ENCODE results near the gene ARVCF.

The ARVCF gene

DNA sequence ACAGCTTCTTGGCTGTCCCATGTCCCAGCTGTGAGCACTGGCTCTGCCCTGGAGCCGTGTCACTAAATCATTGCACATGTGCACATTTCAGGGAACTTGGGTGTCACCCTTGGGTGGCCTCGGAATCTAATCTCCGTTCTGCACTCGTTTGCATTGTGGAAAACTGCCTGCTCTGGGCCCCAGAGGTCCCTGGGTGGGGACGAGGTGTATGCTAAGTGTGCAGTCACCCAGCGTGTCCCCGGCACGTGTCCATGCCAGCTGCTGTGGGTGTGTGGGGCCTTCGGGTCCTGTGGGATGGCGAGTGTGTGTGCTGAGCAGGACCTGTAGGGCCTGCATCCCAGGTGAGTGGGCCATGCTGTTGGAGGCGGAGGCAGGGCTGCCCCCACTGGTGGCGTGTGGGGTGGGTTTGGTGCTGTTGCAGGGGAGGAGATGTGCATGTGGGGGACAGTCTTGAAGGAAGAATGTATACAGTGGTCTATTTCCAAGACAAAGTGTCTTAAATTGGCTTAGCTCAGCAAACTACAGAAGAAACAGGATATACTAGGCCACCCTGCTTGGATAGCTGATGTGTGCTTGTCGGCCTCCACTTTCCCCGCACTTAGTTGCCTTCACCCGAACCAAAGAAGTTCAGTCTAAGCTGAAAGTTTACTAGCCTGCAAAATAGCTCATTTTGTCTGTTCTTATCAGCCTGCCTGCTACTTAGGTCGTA lies 18.9 kb upstream of the ARVCF start:
- no peak overlapping the region for H3K4me3 ChIP-seq (ENCODE audit: low read depth, low read length)
- TF ChIP-seq, protein P1, sequence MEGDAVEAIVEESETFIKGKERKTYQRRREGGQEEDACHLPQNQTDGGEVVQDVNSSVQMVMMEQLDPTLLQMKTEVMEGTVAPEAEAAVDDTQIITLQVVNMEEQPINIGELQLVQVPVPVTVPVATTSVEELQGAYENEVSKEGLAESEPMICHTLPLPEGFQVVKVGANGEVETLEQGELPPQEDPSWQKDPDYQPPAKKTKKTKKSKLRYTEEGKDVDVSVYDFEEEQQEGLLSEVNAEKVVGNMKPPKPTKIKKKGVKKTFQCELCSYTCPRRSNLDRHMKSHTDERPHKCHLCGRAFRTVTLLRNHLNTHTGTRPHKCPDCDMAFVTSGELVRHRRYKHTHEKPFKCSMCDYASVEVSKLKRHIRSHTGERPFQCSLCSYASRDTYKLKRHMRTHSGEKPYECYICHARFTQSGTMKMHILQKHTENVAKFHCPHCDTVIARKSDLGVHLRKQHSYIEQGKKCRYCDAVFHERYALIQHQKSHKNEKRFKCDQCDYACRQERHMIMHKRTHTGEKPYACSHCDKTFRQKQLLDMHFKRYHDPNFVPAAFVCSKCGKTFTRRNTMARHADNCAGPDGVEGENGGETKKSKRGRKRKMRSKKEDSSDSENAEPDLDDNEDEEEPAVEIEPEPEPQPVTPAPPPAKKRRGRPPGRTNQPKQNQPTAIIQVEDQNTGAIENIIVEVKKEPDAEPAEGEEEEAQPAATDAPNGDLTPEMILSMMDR (IDR thresholded peaks at IDR 0.05; ENCODE audit: low read depth, low read length), result no peak

DNA sequence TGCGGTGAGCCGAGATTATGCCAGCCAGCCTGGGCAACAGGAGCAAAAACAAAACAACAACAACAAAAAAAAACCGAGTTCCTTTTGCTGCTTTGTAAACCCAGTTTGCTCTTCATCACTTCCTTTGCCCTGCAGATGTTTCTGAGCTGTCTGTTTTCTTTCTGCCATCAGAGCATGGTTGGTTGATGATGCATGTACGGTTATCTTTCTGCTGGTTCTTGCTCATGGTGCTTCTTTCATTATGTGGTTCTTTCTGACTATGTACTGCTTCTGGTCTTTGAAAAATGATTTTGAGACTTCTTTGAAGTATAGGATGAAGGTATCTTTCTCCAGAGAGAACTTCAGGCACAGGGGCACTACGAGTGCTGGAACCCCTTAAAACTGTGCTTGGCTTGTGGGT lies 17.5 kb upstream of the ARVCF start:
- no peak overlapping the region for H3K4me3 ChIP-seq (ENCODE audit: low read depth, low read length)
- TF ChIP-seq, protein P1 (IDR thresholded peaks at IDR 0.05; ENCODE audit: low read depth, low read length), result no peak

DNA sequence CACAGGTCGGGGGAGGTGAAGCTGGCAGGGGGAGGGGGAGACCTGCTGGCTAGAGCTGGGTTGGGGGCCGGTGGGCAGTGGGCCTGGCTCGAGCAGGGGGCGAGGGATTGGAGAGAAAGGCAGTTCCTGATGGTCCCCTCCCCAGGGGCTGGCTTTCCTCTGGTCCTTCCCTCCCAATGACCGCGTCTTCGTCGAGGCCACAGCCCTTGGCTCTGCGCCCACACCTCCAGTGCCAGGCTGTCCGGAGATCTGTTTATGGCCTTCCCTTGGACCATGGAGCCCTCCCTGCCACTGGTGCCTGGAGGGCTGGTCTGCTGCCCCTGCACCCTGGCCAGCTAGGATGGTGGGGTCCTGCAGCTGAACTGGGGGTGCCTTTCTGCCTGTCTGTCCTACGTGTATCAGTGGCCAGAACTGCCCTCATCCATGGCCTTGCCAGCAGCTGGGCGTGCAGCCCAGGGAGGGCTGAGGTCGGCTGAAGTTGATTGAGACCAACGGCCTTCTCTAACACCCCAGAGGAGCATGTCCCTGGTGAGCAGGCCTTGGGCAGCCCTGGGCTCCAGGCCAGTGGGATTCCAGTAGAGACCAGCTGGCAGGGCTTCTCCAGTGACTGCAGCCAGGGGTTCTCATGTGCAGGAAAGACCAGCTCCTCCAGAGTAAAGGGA lies 16.6 kb upstream of the ARVCF start:
- TF ChIP-seq, protein P1 (IDR thresholded peaks at IDR 0.05; ENCODE audit: low read depth, low read length), result no peak
- no peak overlapping the region for H3K4me3 ChIP-seq (ENCODE audit: low read depth, low read length)

DNA sequence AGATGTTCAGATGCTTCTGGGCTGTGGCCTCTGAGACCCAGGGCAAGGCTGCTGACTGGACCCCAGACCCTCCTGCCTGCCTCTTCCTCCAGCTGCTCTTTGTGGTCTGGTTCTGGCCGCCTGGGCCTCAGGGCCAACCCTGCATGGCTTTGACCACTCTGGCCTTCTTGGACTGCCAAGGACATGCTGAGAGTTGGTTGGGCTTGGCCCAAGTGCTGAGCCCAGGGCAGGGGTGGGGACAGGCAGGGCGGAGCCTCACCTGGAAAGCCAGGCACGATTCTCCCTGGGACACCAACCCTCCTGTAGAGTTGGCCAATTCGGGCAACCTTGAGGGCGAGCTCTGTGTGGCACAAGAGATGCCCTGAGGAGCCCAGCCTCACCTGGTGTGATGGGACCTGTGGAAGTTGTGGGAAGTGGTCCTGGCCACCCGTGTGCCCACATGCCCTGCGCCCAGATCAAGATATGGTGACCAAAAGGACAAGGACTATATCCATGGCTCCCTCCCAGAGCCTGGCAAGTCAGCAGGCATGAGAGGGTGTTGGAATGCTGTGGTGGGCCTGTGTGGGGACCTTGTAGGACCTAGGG lies 15.9 kb upstream of the ARVCF start:
- no peak overlapping the region for H3K4me3 ChIP-seq (ENCODE audit: low read depth, low read length)

DNA sequence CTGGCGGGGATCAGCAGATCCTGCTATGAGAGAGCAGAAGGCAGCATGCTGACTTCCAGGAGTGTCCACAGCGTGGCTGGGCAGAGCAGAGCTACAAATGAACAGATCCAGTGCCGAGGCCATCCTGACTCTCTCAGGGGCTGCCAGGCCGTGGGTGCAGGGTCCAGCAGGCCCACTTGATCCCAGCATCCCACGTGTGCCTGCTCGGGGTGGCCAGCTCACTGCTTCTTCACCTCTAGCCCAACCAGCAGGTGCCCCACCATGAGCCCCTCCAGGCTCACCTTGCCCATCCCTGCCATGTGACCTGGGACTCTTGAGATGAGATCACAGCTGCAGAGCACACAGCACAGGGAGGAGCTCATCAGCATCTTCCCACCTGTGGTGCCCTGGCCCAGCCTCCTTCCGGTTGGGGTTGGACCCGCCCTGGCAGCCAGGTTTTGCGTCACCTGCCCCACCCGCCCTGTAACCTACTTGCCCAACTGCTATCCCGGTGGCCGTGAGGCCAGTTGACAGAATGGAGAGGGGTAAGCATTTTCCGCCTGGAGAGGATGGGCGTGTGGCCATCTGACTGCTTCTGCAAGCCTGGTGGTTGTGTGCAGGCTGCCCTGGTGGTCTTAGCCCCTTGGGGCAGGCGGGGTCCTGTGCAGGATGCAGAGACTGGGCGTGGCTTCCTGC lies 15.2 kb upstream of the ARVCF start:
- H3K4me3 ChIP-seq (ENCODE audit: low read depth, low read length), result no peak overlapping the region
- TF ChIP-seq, protein P1 (IDR thresholded peaks at IDR 0.05; ENCODE audit: low read depth, low read length), result no peak

More for the DNA sequence above, 15.9 kb upstream of the ARVCF start:
- TF ChIP-seq, protein P1 (IDR thresholded peaks at IDR 0.05; ENCODE audit: low read depth, low read length), result no peak

DNA sequence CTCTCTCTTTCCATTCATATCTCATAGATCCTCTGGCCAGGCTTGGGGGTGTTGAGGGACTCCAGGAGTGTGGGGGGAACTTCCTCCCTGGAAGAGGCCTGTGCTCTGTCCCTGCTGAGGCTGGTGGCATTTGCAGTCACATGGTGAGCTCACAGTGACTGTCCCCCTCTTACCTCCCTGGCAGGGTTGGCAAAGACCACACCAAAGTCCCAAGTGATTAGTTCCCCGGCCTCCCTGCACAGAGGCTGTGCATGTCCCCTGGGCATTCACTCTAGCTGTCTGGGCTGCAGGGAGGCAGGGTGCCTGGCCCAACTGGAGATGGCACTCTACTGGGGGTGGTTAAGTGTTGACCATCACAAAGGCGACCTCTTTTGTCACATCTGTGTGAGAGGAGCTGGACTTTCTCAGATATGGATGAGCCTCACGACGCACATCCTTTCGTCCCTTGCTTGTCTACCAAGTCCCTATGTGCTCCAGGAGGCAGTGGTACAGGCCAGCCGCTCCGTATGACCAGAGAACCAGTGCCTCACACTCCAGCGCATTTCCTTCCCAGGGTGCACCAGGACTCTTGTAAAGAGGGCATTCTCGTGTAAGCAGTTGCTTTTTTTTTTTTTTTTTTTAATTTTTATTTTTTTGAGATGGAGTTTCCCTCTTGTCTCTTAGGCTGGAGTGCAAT lies 13.1 kb upstream of the ARVCF start:
- H3K4me3 ChIP-seq (ENCODE audit: low read depth, low read length), result no peak overlapping the region
- TF ChIP-seq, protein P1 (IDR thresholded peaks at IDR 0.05; ENCODE audit: low read depth, low read length), result no peak
